Femur (tissue), 1 donor: Measurements from ENCODE around the gene SMU1.

Experiments
- DNase-seq: peaks from one replicate; pipeline ENCODE4 v3.0.0-alpha.2; 2017

Gene SMU1

GRCh38 chr9:33044162-33044673 lies 32.3 kb downstream of the SMU1 start:
- peak; percentile 93 for DNase-seq

DNA sequence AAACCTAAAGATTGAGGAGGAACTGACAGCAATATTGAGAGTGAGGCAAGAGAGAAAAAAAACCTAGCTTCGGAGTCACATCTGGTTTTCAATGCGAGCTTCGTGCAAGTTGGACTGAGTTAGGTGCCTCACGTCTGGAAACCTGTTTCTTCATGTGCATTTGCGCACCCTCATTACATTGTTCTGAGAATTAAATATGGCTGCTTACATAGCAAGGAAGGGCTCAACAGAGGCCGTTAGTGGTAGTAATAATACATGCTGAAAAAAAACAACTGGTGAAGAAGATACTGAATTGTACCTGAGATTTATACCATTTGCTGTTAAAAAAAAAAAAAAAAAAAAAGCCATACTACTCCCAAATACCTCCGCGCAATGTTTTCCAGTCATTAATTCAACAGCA lies 32.8 kb downstream of the SMU1 start:
- DNase-seq = no peak

- no peak for DNase-seq
Measured at GRCh38 chr9:33042473-33042872, 34.0 kb downstream of the SMU1 start.

DNA sequence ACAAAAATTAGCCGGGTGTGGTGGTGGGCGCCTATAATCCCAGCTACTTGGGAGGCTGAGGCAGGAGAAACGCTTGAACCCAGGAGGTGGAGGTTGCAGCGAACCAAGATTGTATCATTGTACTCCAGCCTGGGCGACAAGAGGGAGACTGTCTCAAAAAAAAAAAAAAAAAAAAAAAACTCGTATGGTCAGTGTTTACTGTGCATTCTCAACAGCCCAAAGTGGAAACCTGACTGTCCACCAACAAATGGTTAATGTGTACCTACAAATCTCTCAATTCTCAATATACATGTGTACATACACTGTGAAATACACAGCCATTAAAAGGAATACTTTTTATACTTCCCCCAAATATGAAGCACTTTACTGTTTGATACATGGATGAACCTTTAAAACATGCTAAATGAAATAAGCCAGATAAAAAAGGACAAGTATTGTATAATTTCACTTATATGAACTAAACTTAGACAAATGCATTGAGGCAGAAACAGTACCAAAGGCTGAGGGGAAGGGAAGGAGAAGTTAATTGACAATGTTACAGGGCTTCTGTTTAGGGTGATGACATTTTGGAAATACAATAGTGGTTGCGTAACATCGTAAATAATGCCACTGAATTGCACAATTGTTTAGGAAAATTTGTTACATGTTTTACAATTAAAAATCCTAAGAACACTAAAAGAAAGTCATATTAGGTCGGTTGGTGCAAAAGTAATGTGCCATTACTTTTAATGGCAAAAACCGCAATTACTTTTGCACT lies 34.9 kb downstream of the SMU1 start:
- no peak for DNase-seq

DNA sequence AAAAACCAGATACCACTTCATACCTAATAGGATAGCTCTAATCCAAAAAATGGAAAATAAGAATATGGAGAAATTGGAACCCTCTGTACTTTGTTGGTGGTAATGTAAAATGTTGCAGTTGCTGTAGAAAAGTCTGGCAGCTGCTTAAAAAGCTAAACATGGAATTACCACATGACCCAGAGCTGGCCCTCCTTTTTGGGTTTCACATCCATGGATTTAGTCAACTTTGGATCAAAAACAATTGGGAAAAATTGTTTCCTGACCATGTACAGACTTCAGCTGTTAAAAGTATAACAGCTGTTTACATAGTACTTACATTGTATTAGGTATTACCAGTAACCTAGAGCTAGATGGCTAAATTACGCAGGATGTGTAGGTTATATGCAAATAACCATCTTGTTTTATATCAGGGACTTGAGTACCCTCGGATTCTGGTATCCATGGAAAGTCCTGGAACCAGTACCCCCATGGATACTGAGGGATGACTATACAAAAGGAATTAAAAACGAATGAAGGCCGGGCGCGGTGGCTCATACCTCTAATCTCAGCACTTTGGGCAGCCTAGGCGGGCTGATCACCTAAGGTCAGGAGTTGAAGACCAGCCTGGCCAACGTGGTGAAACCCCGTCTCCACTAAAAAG lies 35.6 kb downstream of the SMU1 start:
- no peak for DNase-seq

GRCh38 chr9:33032865-33033264 lies 43.6 kb downstream of the SMU1 start:
- no peak for DNase-seq

- DNase-seq = no peak
Measured at GRCh38 chr9:33032292-33032691, 44.2 kb downstream of the SMU1 start.

GRCh38 chr9:33030285-33030684 lies 46.2 kb downstream of the SMU1 start:
- no peak for DNase-seq

GRCh38 chr9:33029231-33029786 lies 47.2 kb downstream of the SMU1 start:
- no peak for DNase-seq

- DNase-seq = peak; percentile 90
Measured at GRCh38 chr9:33025572-33026342, 50.7 kb downstream of the SMU1 start.

DNA sequence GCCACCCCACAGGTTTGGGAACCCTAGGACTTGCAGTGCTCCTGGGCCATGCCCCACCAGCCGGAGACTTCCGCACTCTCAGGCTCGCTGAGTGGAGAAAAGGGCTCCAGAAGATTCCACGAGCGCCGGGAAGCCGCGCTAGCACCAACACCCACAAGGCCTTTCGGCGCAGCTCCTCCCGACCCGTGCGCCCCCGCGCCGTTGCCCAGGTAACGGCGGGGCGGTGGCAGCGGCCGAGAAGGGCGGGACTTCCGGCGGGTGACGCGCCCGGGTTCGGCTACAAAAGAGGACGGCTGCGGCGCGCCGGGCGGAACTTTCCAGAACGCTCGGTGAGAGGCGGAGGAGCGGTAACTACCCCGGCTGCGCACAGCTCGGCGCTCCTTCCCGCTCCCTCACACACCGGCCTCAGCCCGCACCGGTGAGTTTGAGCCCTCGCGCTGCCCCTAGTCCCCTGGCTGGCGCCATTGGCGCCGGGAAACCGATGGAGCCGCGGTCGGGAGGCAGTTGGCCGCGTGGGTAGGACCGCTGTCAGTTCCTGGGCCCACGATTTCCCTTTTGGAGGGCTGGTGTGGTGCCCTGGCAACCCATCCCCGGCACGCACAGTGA lies 51.4 kb downstream of the SMU1 start, which contains the start of gene DNAJA1:
Gene DNAJA1, plus strand, starts transcription at position 308 of the 606 bp plus-strand sequence. CDS start 1,212 bp downstream, outside the sequence.
- peak; percentile 97 for DNase-seq

DNA sequence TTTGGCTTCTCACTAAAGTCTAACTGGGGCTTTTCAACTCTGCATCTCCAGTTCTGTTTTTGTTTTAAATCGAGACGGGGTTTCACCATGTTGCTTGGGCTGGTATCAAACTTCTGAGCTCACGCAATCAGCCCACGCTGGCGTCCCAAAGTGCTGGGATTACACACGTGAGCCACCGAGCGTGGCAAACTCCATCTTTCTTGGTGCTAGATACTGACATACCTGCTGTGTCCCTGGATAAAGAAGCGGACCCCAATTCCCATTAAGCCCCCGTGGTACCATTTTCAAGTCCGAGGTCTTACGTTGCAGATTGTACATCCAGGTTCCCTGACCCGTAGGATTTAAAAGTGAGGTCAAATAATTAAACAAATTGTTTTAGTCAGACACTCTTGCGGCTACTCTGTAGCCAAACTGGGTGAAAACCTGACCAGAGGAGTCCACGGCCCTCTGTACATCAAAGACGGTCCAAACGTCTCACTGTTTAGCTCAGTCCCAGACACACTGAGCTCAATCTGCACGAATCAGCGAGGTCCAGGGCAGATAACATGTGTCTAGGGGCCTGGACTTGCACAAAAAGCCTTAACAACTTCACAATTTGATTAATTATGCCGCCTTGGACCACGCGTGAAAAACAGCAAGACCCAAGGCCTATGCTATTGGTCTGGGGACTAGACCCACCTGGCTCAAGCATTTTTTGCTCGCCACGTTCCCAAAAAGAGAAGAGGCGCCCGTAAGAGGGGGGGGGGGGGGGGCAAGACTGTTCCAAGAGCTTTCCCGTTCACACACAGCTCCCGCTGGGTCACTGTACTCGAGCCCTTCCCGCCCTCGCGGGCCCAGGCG lies 52.1 kb downstream of the SMU1 start:
- DNase-seq = peak; percentile 28

DNA sequence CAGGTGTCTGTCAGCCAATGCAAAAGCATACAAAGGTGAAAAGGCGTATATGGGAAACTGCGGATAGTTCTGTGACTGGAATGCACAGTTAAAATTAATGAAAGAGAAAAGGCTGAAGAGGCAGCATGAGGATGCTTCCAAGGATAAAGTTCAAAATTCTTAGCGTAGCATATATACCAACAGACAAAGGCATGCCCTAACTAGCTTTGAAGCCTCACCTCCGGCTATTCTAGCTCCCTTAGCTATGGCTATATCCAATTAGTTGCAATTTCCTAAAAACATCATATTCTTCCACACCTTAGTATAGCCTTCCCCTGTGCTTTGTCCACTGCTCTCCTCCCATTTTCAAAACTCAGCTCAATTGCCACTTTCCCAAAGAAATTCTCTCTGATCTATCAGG lies 52.8 kb downstream of the SMU1 start:
- DNase-seq = no peak

GRCh38 chr9:33022755-33023154 lies 53.7 kb downstream of the SMU1 start:
- no peak for DNase-seq

- no peak for DNase-seq
Measured at GRCh38 chr9:33022303-33022702, 54.2 kb downstream of the SMU1 start.

- DNase-seq = no peak
Measured at GRCh38 chr9:33019797-33020196, 56.7 kb downstream of the SMU1 start.

DNA sequence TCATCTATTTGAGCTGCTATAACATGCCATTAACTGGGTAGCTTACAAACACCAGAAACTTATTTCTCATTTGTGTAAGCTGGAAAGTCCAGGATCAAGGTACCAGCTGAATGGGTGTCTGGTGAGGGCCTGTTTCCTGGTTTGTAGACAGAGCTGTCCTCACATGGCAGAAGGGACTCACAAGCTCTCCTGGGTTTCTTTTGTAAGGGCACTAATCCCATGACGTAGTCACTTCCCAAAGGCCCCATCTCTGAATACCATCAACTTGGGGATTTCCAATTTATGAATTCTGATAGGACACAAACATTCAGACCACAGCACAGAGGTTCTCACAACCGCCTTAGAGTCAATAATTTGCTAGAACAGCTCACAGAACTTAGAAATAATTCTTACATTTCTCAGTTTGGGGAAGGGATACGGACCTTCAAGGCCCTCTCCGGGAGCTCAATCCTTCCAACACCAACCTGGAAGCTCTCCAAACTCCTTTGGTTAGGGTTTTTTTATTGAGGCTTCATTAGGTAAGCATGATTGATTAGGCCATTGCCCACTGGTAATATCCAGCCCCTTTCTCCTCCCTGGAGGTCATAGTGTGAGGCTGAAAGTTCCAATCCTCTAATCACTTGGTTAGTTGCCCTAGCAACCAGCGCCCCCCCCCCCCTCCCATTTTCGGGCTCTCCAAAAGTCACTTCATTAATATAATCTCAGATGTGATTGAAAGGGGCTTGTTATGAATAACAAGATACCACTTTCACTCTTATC lies 59.0 kb downstream of the SMU1 start:
- no peak for DNase-seq

- no peak for DNase-seq
Measured at GRCh38 chr9:33014665-33015014, 61.8 kb downstream of the SMU1 start.

DNA sequence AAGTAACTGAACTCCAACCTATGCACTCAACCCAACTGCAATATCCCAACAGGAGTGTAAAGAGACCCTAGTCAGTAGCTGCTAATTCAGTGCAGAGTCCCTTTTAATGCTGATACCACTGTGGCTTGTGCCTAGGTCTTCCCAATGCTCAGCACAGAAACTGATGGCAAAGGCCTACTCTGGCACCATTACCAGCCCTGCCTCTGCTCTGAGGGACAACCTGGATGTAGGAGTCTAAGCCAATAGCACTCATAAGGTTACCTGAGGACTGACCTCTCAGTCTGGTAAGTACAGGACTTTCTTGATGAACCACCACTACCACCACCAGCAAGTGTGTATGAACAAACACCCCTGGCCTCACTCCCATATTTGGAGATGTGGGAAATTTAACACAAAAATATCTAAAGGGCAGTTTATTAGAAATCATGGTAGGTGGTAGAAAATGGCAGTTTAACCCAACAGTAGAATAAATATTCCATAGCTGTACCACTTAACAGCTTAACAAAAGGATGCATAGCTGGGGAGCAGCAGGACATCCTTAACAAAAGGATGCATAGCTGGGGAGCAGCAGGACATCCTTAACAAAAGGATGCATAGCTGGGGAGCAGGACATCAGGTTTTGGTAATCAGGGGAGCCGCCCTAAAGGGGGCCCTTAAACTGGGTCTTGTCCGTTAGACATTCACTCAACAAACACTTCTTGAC lies 62.4 kb downstream of the SMU1 start:
- no peak for DNase-seq

GRCh38 chr9:33012328-33013069 lies 64.0 kb downstream of the SMU1 start:
- no peak for DNase-seq
